Activated naive CD4-positive, alpha-beta T cell treated with anti-CD3 and anti-CD28 coated beads, Interleukin-2, amount 50 U/mL, for 16 hours (primary cell): ENCODE results near the gene LRRC8C.

ENCODE experiments used
- DNase-seq: peaks from one replicate; pipeline ENCODE4 v3.0.0-alpha.2; 2020

LRRC8C gene

DNA sequence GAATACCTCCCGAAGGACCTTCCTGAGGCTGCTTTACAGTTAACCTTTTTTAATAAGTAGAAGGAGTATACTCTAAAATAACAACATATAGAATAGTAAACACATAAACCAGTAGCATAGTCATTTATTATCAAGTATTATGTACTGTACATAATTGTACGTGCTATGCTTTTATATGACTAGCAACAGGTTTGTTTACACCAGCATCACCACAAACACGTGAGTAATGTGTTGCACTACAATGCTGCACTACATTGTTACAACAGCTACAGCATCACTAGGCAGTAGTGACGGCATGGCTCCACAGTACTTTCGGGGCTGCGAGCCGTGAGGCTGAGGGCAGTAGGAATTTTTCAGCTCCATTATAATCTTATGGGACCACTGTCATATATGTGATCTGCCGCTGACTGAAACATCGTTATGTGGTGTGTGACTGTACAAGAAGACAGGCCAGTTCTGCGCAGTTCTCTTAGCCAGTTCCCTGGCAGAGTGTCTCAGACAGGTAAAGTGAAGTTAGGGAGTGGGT lies 105.1 kb downstream of the LRRC8C start:
- DNase-seq = no peak

DNA sequence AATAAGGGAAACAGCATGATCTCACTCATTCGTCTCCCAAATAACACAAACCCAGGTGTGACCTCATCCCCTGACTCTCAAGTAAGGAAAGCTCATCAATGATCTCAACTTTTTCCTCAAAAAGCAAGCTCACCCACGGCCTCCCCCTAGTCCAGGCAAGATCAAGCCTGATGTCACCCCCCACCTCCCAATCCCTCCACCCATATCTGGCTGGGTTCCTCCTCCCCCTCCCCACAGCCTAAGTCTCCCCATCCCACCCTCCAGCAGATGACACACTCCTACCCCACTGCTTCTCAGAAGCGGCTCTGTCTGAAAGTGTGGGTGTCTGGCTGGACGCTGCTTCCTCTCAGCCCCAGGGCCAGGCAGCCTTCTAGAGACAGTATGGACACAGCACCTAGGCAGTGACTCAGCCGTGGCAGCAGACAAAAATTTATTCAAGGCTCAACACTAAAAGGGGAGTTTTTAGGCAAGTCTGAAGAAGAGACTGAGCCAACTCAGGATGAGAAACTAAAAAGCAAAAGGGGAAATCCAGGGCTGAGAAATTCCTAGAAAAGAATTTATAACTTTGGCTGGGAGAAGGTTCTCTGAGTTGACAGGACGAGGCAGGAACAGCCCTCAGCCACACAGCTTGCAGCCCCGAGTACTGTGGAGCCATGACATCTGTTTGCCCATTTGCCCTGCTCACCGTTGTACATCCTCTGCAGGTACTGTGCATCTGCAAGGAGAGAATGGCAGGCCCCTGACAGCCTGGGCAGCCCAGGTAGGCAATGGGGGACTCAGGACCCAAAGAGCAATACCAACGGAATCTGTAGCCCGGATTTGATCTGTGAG lies 106.3 kb downstream of the LRRC8C start:
- peak; percentile 37 for DNase-seq

DNA sequence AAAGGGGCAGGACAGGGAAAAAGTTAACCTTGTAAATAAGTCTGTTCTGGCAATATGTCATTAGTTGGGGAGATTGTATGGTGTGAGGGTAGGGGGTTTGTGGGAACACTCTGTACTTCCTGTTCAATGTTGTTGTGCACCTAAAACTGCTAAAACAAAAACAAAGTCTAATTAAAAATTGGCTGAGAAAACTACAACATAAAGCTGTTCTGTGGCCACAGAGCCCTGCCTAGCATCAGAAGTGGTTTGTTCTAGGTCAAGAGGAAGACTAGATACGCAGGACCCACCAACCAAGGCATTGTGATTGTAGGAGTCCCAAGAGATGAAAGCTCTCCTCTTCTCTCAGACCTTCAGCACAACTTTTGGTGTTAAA lies 106.9 kb downstream of the LRRC8C start:
- no peak for DNase-seq

DNA sequence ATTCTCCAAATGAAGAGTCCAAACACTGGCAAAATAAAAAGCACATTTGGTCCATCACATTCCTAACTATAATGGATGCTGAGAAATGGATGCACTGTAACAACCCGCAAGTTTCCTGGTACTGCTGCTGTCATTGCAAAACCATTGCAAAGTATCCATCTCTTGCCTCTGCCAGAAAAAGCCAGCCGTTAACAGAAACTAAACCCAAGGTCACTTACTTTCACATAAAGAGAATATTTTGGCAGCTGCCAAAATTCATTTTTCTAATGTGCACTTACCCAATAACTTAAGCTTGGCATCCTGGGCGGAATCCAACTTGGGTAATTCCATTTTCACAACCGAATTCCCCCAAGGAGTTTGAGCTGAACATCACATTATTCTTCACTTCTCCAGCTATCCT lies 110.9 kb downstream of the LRRC8C start:
- no peak for DNase-seq

DNA sequence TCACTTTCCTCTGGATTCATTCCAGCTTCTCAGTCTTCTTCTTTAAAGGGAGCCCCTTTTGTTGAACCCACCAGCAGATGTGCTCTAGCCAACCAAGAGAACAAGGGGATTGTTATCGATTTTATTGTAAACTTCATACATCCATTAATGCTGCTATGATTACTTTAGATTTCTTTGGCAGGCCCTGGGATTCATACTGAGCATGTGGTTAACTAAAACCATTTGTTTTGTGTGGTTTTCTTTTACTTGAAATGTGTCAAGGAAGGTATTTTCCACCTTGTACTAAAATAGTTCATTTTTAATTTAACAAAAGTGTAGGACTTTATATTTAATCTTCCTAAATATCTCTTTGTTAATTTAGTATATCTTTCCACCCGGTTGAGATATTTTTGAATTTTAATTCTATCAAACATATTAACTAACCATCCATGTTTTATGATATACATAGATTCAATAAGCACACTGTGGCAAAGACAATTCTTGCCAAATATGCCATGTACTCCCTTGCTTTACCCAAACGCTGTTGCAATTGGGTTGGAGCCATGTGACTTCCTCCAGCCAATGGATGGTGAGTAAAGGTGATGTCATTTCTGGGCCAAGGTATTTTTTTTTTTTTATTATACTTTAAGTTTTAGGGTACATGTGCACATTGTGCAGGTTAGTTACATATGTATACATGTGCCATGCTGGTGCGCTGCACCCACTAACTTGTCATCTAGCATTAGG lies 113.7 kb downstream of the LRRC8C start:
- no peak for DNase-seq

DNA sequence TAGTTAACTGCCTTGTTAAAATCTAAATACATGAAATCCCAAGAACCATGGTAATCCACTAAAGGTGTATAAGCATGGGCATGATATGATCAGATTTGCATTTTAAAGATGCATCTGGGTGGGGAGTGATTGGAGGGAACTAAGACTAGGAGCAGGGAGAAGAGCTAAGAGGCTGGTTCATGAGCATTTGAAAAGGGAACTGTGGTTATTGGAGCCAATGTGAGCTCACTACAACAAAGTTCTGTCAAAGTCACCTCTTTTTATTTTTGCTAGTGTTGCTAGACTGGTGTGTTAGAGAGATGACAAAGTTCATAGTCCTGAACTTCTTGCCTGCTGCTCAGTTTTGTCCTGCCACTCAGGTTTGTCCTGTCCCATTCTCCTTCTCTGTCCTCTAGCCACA lies 120.8 kb downstream of the LRRC8C start:
- no peak for DNase-seq

DNA sequence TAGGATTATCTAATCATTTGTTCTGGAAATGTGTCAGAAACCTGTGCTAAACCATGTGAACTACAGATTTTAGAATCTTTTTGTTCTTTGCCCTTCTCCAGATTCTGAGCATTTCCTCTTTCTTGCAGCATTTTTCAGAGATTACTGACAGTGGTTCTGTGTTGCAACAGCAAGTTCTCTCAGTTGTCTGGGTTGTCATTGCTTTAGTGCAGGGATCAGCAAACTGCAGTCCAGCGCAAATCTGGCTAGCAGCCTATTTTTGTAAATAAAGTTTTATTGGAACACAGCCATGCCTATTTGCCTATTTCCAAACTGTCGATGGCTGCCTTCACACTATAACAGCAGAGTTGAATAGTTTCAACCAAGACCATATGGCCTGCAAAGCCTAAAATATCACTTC lies 121.6 kb downstream of the LRRC8C start:
- no peak for DNase-seq

DNA sequence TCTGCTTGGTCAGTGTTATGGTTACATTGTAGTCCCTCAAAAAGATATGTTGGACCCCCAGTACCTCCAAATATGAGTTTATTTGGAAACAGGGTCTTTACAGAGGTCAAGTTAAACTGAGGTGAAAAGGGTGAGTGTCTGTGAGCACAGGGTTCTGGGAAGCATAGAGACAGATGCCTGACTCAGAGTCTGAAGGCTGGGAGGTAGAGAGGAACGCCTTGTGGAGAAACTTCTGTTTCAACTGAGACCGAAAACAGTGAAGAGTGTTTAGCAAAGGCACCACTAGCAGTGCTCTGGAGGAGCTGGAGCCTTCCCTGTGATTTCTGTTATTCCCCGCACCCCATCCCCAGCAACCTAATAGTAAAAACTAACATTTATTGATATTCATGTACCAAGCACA lies 122.7 kb downstream of the LRRC8C start:
- no peak for DNase-seq

DNA sequence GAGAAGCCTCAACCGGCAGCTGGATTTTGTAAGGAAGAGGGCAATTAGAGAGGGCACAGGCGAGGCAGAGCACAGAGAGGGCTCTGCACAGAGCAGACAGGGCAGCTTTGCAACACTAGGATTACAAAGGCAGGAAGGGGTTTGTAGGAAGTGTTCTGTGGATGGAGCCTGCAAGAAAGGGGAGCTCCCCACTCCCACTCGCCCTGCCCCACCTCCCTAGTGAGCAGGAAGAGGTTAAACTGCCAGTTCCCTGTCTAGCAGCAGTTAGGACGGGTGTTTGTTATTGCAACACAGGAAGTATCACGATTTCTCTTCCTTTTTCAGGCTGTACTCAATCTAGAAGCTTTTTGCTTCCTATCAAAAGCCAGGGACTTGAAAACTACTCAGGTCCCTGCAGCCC lies 124.6 kb downstream of the LRRC8C start:
- no peak for DNase-seq

DNA sequence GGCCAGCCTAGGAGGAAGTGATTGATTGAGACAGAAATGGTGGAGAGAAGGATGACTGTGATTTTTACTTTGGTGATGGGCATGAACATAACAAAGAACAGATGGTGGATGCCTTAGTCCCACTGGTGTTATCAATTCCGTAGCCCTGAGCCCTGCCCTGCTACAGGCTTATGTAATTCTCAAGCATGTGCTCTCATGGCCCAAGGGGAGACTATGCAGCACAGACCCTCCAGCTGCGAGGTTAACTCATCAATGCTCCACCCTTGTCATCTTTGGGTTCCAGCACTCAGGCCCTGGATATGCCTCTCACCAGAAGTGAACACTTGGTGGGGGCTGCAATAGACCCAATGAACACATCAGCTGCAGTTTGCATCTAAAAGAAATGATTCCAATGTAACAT lies 125.2 kb downstream of the LRRC8C start:
- no peak for DNase-seq

DNA sequence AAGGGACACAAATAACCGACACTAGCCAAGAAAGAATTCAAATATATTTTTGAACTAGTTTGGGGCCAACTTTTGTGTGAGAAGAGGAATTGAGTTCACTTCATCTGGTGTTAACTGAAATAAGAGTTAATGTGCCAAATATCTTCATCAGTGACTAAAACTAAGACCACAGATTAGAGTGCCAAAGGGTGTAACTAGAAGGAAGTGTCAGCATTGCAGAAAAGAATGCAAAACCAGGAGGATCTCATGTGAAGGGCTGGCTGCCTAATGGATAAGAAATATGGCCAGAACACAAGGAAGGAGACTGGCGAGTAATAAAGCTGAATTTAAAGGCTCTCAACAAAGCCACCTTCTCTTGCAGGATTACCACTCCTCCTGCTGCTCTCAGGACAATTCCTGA lies 126.1 kb downstream of the LRRC8C start:
- DNase-seq = no peak

DNA sequence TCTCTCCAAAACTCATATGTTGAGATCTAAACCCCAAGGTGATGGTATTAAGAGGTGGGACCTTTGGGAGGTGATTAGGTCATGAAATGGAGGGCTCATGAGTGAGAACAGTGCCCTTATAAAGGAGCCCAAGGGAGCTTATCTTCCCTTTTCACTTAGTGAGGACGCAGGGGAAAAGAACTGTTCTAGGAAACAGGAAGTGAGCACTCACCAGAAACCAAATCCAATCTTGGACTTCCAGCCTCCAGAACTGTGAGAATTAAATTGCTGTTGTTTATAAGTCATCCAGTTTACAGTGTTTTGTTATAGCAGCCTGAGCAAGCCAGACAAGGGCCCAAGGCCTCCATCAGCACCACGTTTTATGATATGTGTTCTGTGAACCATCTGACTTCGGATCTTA lies 127.6 kb downstream of the LRRC8C start:
- no peak for DNase-seq

DNA sequence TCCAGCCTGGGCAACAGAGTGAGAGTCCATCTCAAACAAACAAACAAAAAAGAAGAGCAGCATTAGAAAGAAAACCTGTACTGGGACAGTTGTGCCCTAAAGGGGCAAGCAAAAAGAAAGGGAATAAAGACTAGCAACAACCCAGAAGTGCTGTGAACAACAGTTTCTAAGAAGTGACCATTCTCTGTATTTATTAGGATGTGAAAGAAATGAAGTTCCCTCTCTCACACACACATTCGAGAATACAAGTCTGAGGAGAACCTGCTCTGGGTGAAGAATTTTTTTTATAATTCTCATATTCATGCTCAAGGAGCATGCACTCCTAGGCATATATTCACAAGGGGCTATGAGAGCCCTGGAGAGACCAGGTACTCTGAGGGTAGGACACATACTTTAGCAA lies 128.4 kb downstream of the LRRC8C start:
- no peak for DNase-seq

DNA sequence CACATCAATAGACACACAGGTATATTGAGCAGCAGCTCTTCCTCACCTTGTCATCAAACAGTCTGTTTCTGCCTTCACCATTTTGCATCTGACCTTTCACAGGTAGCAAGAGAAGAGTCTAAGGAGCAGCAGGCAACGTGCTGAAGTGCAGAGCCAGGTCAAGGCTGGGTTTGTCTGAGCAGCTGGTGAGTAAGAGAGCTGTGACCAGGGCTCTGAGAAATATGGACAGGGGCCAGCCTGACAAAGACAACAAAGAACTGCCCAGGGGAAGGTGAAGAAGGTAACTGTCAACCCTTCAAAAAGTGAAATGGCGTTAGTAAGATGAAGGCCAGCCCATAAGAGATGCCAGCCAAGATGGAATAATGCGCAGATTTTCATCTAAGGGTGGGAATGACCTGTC lies 129.0 kb downstream of the LRRC8C start:
- DNase-seq = no peak

DNA sequence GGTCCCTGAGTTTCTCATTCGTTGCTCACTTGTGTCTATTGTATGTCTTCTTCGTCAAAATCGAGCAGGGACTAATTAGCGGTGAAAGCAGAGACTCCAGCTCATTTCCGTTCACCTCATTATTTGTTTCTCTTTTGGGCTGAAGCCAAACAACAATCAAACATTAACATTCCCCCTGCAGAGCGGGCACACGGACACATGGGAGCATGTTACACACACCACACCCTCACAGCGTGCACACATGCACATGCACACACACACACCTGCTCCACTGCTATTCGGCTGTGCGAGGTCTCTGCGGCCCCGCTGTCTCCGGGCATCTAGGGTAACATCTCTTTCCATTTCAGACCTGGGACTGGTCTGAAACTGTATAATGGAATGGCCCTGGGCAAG lies 129.5 kb downstream of the LRRC8C start:
- no peak for DNase-seq

DNA sequence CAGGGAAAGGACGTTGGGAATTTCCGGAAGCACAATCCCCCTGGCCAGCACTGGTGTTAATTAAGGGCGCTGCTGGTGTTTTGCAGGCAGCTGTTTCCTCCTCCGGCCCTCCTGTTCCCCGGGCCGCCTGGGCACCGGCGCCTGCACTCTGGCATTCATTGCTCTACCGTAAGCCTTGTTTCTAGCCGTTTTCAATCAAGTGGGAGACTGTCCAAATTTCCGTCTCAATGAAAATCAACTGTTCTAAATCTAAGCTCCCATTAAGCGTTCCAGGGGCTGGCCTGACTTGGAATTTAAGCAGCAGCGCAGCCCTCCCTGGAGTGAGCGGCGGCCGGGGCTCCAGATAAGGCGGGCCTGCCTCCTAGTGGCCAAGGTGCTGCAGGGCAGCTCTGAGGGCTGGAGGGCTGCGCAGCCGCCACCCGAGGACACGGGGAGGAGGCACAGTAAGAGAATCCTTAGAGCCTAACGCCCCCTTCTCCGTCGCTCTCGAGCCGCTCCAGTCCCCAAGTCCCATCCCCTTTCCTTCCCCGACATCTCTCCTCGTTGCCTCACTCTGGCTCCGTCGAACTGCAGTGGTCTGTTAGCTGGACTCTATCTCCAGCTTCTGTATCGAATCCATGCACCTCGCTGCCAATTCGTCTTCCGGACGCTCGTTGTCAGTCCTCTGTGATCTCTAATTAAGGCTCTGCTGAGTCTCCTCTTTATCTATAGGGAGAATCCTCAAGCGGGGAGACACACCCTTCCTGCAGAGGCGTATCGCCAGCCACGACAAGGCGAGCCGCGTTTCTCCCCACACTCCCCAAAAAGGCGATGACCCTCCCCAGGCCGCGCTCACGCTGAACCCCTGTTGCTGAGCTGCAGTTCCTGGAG lies 130.1 kb downstream of the LRRC8C start:
- DNase-seq = peak; percentile 89

DNA sequence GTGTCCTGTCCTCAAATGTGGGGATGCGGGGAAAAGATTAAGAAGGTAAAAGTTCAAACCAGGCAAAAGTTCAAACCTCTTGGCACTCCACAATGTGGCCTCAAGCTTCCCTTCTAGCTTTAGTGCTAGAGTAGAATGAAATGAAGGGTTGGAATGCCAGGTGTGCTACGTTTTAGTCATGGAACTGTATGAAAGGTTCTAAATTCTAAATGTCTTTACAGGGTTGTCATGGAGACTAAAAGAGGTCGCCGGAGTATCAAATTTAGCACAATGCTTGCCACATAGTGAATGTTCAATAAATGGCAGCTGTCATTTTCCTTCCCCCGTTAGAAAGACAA lies 130.7 kb downstream of the LRRC8C start:
- DNase-seq = no peak

DNA sequence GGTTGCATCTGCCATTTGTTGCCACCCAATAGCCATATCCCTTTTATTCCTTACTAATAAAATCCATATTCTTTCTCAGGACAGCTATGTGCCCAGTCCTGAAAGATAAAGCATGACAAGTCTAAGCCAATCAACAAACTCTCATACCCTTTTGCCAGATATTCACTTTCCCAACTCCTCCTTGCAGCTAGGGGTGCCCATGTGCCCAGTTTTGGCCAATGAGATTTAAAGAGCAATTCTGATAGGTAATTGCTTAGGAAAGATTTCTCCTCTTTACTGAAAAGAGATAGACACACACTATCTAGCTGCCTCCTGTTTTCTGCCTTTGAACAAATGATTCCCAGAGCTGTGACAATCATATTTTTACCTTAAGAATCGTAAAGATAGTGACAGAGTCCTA lies 132.9 kb downstream of the LRRC8C start:
- no peak for DNase-seq

DNA sequence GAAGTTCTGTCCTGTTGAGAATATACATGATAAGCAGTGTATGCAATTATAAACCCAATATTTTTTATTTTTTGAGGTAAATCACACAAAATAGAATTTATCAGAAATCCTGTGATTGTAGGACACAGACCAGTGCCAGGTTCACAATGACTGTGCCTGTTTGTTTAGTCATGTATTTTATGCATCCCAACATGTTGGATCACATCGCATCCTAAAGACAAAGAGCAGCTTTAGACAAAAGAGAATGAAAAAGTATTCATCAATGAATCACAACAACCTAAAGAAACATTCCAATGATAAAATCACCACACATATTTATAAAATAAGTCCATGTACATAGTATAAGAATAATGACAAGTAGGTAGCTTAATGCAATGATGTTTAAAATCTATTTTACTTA lies 134.7 kb downstream of the LRRC8C start:
- DNase-seq = no peak
